Stimulated activated naive B cell treated with anti-CD40 and anti-IgM and Interleukin-4, amounts not matched to agents 10 μg/mL and 1 μg/mL and 100 μg/mL, for 72 hours (primary cell): Measurements from ENCODE around the gene ORC3.

Source experiments
- ATAC-seq, 2 donors: fragments of 150-1000 bp; cut with Tn5 transposase; replicated peaks; 2 replicates each; pipeline ENCODE4 v1.10.0; 2021; ENCODE audit warnings: moderate library complexity in 1 of 2
- DNase-seq: peaks from one replicate; pipeline ENCODE4 v3.0.0; 2021
- H3K27ac Mint-ChIP-seq: one replicate; pipeline ENCODE4 v1.8.0; 2022; ENCODE audit warnings: mild to moderate bottlenecking, mixed read lengths
- H3K27me3 Mint-ChIP-seq, 2 donors: one replicate each; pipeline ENCODE4 v1.8.0; 2022; ENCODE audit warnings: mixed read lengths in 2 of 2
- H3K36me3 Mint-ChIP-seq, 2 donors: one replicate each; pipeline ENCODE4 v1.8.0; 2022; ENCODE audit warnings: mixed read lengths in 2 of 2, mild to moderate bottlenecking in 1 of 2
- H3K4me1 Mint-ChIP-seq, 2 donors: one replicate each; pipeline ENCODE4 v1.8.0; 2022; ENCODE audit warnings: mixed read lengths in 2 of 2, mild to moderate bottlenecking in 1 of 2
- H3K4me3 Mint-ChIP-seq, 2 donors: one replicate each; pipeline ENCODE4 v1.8.0; 2022; ENCODE audit warnings: mild to moderate bottlenecking in 2 of 2, mixed read lengths in 2 of 2, moderate library complexity in 1 of 2
- H3K9me3 Mint-ChIP-seq, 2 donors: one replicate each; pipeline ENCODE4 v1.8.0; 2022; ENCODE audit warnings: mixed read lengths in 2 of 2, mild to moderate bottlenecking in 1 of 2

ORC3 gene

DNA sequence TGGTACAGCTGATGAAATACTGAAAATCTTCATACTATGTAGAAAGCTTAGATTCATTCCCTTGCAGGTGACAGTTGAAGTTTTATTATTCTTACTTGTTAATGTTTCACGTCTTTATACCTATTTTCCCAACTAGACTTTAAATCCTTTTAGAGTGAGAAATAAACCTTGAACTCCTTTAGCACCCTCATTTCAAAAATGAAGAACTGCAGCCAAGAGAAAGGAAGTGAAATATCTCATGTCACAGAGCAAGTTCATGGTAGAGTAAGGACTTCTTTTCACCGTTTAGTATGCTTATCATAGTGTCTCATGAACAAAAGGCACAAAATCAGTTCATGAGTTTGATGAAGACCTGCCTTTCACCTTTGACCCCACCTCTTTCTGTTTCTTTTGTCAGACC lies 38.5 kb downstream of the ORC3 start:
- H3K27ac Mint-ChIP-seq, result no peak overlapping the region
- H3K27me3 Mint-ChIP-seq, result no peaks in the 10 kb centered on the region
- ATAC-seq (no peak), DNase-seq (no peak)
- no peak overlapping the region for H3K4me3 Mint-ChIP-seq
- H3K9me3 Mint-ChIP-seq, result no peaks in the 10 kb centered on the region
- peaks cover 0 to 1% of the 10 kb centered on the region in 2 donors for H3K4me1 Mint-ChIP-seq
- peaks cover 37% of the 10 kb centered on the region in 2 donors for H3K36me3 Mint-ChIP-seq

DNA sequence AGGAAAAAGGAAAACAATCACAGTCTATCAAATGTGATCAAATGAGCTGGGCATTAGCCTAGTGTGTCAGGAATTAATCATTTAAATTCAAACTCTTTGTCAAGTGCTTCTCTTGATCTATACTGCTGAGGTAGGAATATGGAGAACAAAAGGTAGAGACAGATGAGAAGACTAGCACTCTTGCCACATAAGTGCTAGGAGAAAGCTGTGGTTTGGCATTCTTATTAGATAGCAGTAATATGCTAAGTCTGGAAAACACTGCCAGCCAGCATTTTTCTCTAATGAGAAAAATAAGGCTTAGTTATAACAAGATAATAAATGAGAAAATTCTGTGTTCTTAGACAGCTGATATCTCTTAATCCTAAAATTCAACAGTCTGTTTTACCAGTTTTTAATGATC lies 38.9 kb downstream of the ORC3 start:
- ATAC-seq (no peak), DNase-seq (no peak)
- peaks cover 35 to 36% of the 10 kb centered on the region in 2 donors for H3K36me3 Mint-ChIP-seq
- H3K9me3 Mint-ChIP-seq, result no peaks in the 10 kb centered on the region
- H3K27ac Mint-ChIP-seq, result no peak overlapping the region
- peaks cover 0 to 1% of the 10 kb centered on the region in 2 donors for H3K4me1 Mint-ChIP-seq
- H3K27me3 Mint-ChIP-seq, result no peaks in the 10 kb centered on the region
- no peak overlapping the region for H3K4me3 Mint-ChIP-seq

DNA sequence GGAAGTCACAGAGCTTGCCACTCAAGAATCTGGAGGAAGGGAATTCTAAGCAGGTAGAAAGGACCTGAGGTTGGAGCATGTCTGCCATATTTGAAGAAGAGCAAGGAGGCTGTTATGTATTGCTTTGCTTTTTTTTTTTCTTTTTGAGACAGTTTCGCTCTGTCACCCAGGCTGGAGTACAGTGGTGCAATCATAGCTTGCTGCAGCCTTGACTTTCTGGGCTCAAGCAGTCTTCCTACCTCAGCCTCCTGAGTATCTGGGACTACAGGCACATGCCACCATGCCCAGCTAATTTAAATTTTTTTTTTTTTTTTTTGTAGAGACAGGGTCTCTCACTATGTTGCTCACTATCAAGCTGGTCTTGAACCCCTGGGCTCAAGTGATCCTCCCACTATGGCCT lies 40.8 kb downstream of the ORC3 start:
- ATAC-seq, result no peak
- DNase-seq, result no peak
- Mint-ChIP-seq H3K36me3 (peaks cover 26 to 27% of the 10 kb centered on the region in 2 donors), H3K9me3 (no peaks in the 10 kb centered on the region), H3K27ac (no peak overlapping the region), H3K4me1 (peaks cover 0 to 1% of the 10 kb centered on the region in 2 donors), H3K4me3 (no peak overlapping the region), H3K27me3 (no peaks in the 10 kb centered on the region)

DNA sequence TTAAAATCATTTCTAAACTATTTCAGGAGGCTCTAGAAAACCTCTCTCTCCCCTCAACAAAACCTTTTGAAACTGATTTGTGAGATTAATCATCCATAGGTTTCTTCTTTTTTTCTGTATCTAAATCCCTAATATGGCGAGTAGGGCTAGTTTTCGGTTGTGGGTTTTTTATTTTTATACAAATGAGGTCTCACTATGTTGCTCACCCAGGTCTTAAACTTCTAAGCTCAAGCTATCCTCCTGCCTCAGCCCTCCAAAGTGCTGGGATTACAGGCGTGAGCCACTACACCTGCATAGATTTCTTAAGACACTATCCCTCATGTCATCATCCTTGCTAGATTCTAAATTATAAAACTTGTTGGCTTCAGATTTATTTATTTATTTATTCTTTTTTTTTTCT lies 43.9 kb downstream of the ORC3 start:
- H3K9me3 Mint-ChIP-seq, result no peaks in the 10 kb centered on the region
- H3K4me1 Mint-ChIP-seq, result no peaks in the 10 kb centered on the region
- no peak for DNase-seq
- H3K36me3 Mint-ChIP-seq, result peaks cover 25 to 40% of the 10 kb centered on the region in 2 donors
- H3K4me3 Mint-ChIP-seq, result no peak overlapping the region
- H3K27ac Mint-ChIP-seq, result no peak overlapping the region
- H3K27me3 Mint-ChIP-seq, result no peaks in the 10 kb centered on the region
- no peak for ATAC-seq

DNA sequence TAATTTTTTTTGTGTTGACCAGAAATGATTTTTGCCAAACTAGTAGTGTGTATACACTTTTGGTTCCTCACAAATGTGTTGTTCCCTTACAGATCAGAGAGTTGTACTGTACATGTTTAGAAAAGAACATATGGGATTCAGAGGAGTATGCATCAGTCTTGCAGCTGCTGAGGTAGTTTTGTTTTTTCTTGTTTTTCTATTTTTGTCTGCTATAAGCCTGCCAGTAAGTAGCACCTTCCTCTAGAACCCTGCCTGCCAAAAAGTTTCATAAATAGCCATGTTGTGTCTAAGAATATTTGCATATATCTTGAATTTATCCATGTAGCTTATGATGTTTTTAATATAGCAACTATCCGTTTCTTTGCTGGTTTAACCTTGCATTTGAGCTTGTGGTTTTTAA lies 46.4 kb downstream of the ORC3 start:
- Mint-ChIP-seq H3K4me1 (no peaks in the 10 kb centered on the region), H3K27me3 (no peaks in the 10 kb centered on the region), H3K9me3 (no peaks in the 10 kb centered on the region), H3K36me3 (peaks cover 29 to 49% of the 10 kb centered on the region in 2 donors), H3K27ac (no peak overlapping the region), H3K4me3 (no peak overlapping the region)
- DNase-seq (no peak), ATAC-seq (no peak)

DNA sequence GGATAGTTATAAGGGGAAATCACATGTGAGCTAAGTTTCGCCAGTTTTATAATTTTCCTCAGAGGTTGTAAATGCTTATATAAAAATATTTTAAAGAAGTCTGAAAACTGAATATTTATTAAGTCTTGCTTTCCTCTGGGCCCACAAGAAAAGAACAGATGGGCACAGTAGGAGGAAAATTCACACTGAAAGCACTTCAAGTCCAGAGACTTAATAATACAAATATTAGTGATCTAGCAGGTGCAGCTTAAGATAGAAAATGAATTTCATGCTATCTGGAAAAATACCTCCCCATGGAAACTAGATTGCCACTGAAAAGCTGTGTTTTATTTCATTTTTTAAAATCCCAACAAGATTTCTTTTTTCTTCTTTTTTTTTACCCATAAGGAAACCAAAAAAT lies 47.2 kb downstream of the ORC3 start:
- Mint-ChIP-seq H3K27ac (no peak overlapping the region), H3K27me3 (no peaks in the 10 kb centered on the region), H3K9me3 (no peaks in the 10 kb centered on the region), H3K4me3 (no peak overlapping the region), H3K36me3 (peaks cover 29 to 49% of the 10 kb centered on the region in 2 donors), H3K4me1 (no peaks in the 10 kb centered on the region)
- ATAC-seq (no peak), DNase-seq (no peak)

DNA sequence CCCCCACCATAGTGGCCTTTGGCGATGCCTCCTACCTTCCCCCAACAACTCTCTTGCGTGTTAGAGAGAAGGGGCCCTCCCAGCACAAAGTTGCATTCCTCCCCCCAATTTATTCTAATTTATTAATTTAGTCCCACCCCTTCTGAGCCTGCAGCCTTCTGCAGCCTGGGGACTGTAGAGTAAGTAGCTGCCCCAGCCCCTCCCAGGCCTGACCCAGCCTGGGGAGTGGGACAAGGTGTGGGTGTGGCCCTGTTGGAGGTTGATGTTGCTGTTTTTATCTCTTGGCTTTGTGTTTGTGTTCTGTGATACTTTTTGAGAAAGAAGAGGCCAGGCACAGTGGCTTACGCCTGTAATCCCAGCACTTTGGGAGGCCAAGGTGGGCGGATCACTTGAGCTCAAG lies 49.4 kb downstream of the ORC3 start:
- Mint-ChIP-seq H3K4me1 (no peaks in the 10 kb centered on the region), H3K4me3 (no peak overlapping the region), H3K27me3 (no peaks in the 10 kb centered on the region), H3K27ac (no peak overlapping the region), H3K36me3 (peaks cover 22 to 45% of the 10 kb centered on the region in 2 donors), H3K9me3 (no peaks in the 10 kb centered on the region)
- ATAC-seq, result no peak
- DNase-seq, result no peak

DNA sequence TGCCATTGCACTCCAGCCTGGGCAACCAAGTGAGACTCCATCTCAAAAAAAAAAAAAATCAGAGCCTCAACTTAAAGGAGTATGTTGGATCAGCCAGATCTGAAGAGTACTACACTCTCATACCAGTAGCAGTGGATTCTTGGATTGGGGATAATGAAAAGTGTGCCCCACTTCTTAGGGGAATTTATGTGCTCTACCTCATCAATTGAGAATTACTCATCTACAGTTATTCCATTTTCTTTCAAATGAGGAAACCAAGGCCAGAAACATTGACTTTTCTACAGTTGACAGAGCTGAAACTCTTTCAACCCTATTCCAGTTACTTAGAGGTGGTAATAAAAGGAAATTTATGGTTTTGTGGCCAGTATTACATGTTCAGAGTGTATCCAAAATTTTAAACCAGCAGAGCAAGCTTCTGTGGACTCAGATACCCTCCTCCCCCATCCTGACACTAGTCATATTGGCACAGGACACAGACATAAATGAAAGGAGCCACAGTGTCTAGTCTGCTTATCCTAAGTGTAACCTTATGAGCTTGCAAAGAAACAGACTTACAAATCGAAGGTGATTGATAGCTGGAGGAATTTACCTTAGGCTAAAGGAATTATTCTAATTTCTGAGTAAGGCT lies 51.2 kb downstream of the ORC3 start:
- Mint-ChIP-seq H3K9me3 (no peaks in the 10 kb centered on the region), H3K4me1 (peaks cover 3 to 5% of the 10 kb centered on the region in 2 donors), H3K4me3 (no peak overlapping the region), H3K27me3 (no peaks in the 10 kb centered on the region), H3K27ac (no peak overlapping the region), H3K36me3 (peaks cover 17 to 35% of the 10 kb centered on the region in 2 donors)
- no peak for ATAC-seq
- DNase-seq, result no peak

DNA sequence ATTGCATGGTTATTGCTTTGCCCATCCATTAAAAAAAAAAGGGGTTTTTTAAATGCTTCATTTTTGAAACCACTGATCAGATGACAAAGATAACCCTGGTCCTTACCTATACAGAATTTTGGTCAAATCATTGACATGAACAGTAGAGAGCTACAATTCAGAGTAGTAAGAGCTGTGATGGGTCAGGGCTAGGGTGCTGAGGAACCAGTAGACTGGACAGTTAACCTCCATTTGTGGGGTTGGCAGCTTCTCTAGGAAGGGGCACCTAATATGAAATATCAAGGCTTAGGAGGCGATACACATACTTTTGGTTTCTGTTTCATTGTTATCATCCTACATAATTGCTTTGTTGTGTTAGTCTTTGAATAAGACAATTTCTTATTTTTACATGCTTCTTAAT lies 55.1 kb downstream of the ORC3 start:
- no peak overlapping the region for H3K4me3 Mint-ChIP-seq
- peaks cover 14 to 29% of the 10 kb centered on the region in 2 donors for H3K36me3 Mint-ChIP-seq
- no peaks in the 10 kb centered on the region for H3K27me3 Mint-ChIP-seq
- no peaks in the 10 kb centered on the region for H3K9me3 Mint-ChIP-seq
- no peak for DNase-seq
- H3K4me1 Mint-ChIP-seq, result peaks cover 3 to 5% of the 10 kb centered on the region in 2 donors
- H3K27ac Mint-ChIP-seq, result no peak overlapping the region
- ATAC-seq, result no peak

DNA sequence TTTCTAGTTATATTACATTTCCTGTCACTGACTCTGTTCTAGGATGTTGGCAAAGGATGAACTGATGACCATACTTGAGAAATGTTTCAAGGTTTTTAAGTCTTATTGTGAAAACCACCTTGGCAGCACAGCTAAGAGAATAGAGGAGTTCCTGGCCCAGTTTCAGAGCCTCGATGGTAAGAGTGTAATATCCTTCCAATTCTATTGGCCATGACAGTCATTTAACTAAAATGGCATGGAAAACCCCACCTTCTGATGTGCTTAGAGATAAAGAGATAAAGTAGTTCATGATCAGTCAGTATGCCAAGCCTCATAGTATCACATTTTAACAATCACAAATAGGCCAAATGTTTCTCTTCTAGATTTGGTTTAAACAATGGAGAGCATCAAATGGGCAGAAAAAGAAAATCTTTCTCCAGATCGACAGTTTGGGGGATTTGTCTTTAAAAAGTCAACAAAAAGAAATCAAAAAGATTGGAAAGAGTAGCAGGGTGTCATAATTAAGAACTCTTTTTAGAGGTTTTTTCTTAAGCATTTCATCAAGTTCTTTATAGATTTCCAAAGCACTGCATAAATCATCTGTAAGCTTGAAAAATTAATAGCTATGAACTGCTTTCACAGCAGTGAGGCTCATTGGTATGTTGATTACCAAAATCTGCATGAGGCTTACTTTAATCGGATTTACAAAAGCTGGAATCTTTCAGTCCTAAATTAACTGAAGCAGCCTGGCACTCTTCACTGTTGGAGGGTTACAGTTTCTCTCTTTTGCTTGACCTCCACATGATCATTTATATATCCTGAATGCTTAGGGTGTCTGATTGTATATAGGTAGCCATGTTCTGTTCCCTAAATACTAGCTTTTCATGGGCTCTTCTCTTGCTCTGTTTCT lies 63.4 kb downstream of the ORC3 start:
- Mint-ChIP-seq H3K4me1 (no peaks in the 10 kb centered on the region), H3K27me3 (no peaks in the 10 kb centered on the region), H3K27ac (no peak overlapping the region), H3K36me3 (peaks cover 27 to 63% of the 10 kb centered on the region in 2 donors), H3K4me3 (no peak overlapping the region), H3K9me3 (peaks cover 0 to 3% of the 10 kb centered on the region in 2 donors)
- ATAC-seq, result no peak
- DNase-seq, result no peak

DNA sequence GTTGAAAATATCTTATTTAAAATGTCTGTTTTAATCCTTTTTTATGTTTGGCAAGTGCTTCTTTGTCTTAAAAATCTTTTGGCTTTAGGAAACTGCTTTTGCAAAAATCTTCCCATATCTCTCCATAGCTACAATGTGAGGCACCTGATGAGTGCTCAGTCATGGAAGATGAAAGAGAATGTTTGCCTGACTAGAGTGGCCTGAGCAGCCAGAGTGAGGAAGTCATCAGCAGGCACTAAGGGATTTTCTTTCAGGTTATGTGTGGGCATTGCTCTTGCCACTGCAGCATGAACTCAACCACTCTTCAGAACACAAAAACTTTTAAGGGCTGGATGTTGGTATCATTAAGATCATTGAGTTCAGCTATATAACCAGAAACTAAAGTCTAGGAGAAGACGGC lies 64.2 kb downstream of the ORC3 start:
- H3K27me3 Mint-ChIP-seq, result no peaks in the 10 kb centered on the region
- no peak overlapping the region for H3K27ac Mint-ChIP-seq
- no peak overlapping the region for H3K4me3 Mint-ChIP-seq
- no peak for DNase-seq
- peaks cover 25 to 65% of the 10 kb centered on the region in 2 donors for H3K36me3 Mint-ChIP-seq
- ATAC-seq, result no peak
- H3K4me1 Mint-ChIP-seq, result no peaks in the 10 kb centered on the region
- H3K9me3 Mint-ChIP-seq, result peaks cover 0 to 3% of the 10 kb centered on the region in 2 donors

DNA sequence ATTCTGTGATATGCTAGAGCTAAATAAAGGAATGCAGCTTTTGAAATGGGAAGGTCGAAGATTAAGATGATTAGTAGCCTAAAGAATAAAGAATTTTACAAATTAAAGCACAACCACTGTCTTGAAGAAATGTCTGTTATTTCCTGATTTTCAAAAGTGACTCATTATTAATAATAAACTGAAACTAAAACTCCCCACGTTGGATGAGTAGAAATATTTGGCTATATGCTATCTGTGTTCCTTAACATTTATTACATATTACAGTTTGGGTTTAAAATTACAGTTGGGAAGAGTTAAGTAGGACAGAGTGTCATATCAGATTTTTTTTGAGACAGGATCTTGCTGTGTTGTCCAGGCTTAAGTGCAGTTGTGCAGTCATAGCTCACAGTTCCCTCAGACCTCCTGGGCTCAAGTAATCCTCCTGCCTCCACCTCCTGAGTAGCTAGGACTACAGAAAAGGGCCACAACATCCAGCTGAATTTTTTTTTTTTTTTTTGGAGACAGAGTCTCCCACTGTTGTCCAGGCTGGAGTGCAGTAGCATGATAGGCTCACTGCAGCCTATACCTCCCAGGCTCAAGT lies 65.0 kb downstream of the ORC3 start:
- no peaks in the 10 kb centered on the region for H3K27me3 Mint-ChIP-seq
- H3K36me3 Mint-ChIP-seq, result peaks cover 33 to 70% of the 10 kb centered on the region in 2 donors
- peaks cover 0 to 3% of the 10 kb centered on the region in 2 donors for H3K9me3 Mint-ChIP-seq
- DNase-seq, result no peak
- no peaks in the 10 kb centered on the region for H3K4me1 Mint-ChIP-seq
- H3K27ac Mint-ChIP-seq, result no peak overlapping the region
- H3K4me3 Mint-ChIP-seq, result no peak overlapping the region
- ATAC-seq, result no peak

DNA sequence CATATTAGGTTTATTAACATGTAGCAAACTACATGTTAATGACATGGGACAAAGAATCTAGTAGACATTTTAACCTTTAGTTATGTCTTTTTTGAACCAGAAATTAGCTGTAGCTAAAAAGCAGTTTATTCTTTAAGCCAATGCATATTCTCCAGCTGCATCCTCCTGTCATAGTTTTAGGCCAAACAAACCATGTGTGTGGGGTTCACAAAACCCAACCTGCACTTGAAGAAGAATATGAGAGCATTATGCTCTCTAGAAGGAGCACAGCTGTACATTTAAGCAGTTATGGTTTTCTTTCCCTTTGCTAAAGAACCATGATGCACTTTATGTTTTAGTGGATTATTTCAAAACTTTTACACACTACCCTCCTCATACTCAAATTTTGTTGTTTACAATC lies 65.9 kb downstream of the ORC3 start:
- H3K36me3 Mint-ChIP-seq, result peaks cover 31 to 70% of the 10 kb centered on the region in 2 donors
- no peaks in the 10 kb centered on the region for H3K27me3 Mint-ChIP-seq
- peaks cover 0 to 3% of the 10 kb centered on the region in 2 donors for H3K9me3 Mint-ChIP-seq
- H3K27ac Mint-ChIP-seq, result no peak overlapping the region
- ATAC-seq (no peak), DNase-seq (no peak)
- H3K4me3 Mint-ChIP-seq, result no peak overlapping the region
- H3K4me1 Mint-ChIP-seq, result no peaks in the 10 kb centered on the region

DNA sequence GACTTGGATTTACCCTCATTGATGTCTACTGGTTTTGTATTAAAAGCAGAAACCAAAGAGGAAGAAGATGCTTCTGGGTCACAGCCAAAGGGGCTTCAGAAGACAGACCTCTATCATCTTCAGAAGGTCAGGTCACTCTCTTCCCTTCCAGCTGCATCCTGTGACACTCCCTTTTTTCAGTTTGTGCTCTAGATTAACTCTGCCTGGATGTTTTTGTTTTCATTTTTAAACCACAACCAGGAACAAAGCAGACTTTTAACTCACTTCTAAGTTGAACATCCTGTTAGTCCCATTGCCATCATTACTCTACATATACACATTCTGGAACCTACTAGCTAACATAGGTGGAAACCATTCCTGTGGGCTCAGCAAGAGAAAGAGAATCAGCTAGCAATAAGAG lies 66.9 kb downstream of the ORC3 start:
- ATAC-seq, result no peak

DNA sequence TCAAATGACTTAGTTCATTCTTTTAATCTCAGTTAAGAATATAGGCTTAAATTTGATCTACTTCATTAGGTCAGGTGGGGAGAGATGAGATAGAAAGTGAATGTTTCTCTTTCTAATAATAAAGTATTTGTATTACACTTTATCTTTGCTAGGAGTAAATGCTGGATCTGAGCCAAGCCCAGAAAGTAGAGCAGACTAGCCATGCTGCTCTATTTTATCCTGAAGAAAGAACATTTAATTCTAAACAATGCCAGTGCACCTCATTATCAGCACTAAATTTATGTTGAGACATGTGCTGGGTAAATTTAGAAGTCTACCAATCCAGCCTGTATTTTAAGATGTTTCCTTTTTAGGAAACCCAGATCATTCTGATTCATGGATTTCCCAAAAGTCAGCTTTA lies 68.6 kb downstream of the ORC3 start:
- Mint-ChIP-seq H3K27me3 (no peaks in the 10 kb centered on the region), H3K9me3 (peaks cover 0 to 3% of the 10 kb centered on the region in 2 donors), H3K27ac (no peak overlapping the region), H3K4me3 (no peak overlapping the region), H3K36me3 (peaks cover 38 to 69% of the 10 kb centered on the region in 2 donors), H3K4me1 (no peaks in the 10 kb centered on the region)
- no peak for DNase-seq
- no peak for ATAC-seq

More for the DNA sequence above, 66.9 kb downstream of the ORC3 start:
- Mint-ChIP-seq H3K4me1 (no peaks in the 10 kb centered on the region), H3K4me3 (no peak overlapping the region), H3K27me3 (no peaks in the 10 kb centered on the region), H3K27ac (no peak overlapping the region), H3K9me3 (peaks cover 0 to 3% of the 10 kb centered on the region in 2 donors), H3K36me3 (peaks cover 40 to 74% of the 10 kb centered on the region in 2 donors)
- DNase-seq, result no peak
